ENCODE measurements around the gene FCMR. TPM values are rescaled to one million over a fixed set of nuclear protein-coding genes. Genes with fewer than 3 reads are reported as not detected.

Gene FCMR
- total and polyA plus RNA-seq, 2 donors (not counting 1 experiment from before 2014, with no cell fraction given) = 711 to 931 TPM

DNA sequence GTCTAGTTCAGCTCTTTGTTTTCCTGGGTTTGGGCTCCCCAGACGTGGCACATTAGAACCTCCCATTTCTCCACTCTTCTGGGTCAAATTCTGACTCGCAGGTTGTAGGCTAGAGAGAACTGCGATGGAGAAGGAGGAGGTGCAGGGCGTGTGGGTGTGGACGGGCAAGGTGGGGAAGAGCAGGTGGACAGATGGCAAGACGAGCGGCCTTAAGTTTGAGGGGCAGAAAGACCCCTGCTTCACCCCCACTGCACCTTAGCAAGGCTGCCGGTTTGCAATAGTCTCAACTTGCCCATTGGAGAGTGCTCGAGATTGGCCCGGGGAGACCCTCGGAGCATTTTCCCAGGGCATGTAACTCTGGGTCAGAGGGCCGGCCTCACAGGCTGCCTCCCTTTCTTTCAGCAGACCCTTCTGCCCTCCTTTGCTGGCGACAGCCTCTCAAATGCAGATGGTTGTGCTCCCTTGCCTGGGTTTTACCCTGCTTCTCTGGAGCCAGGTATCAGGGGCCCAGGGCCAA, 22.8 kb downstream of the FCMR start:
- Histone ChIP-seq H2AFZ (ENCODE audit: insufficient read depth, low read depth, low read length, poor library complexity, severe bottlenecking) (no peak overlapping the region), H3K79me2 (ENCODE audit: control insufficient read depth, insufficient read depth, low read length) (no peaks in the 10 kb centered on the region), H3K9me3 (ENCODE audit: control extremely low read depth in 1 of 3, control insufficient read depth in 2 of 3, insufficient read depth in 1 of 3, low read length in 2 of 3) (no peaks in the 10 kb centered on the region), H4K20me1 (ENCODE audit: control insufficient read depth, insufficient read depth, low read length, poor library complexity, severe bottlenecking) (peaks cover 29% of the 10 kb centered on the region), H3K27me3 (replicated peaks in 1 of 4; ENCODE audit: control extremely low read depth in 1 of 4, control insufficient read depth in 3 of 4, insufficient read depth in 4 of 4, low read length in 3 of 4) (no peaks in the 10 kb centered on the region), H3K36me3 (replicated peaks in 1 of 2; ENCODE audit: control extremely low read depth in 1 of 2, control insufficient read depth in 1 of 2, extremely low read depth in 1 of 2, insufficient read depth in 2 of 2, low read length in 1 of 2) (peaks cover 0 to 18% of the 10 kb centered on the region in 2 experiments), H3K27ac (ENCODE audit: low read length in 2 of 2) (no peak overlapping the region), H3K4me1 (ENCODE audit: control insufficient read depth in 2 of 2, insufficient read depth in 2 of 2, low read length in 2 of 2) (peaks cover 0 to 5% of the 10 kb centered on the region in 2 donors), H3K4me3 (ENCODE audit: control extremely low read depth in 1 of 5, extremely low read depth in 1 of 5, insufficient read depth in 1 of 5, low read depth in 2 of 5, low read length in 4 of 5) (no peak overlapping the region), H3K9ac (ENCODE audit: low read length) (no peak overlapping the region), H3K4me2 (replicated peaks; ENCODE audit: low read depth, low read length, poor library complexity, severe bottlenecking) (no peak overlapping the region)
- ATAC-seq (ENCODE audit: low read depth) = no peak
- TF ChIP-seq CTCF (IDR thresholded peaks at IDR 0.05) = no peak
- TF ChIP-seq EZH2 (IDR thresholded peaks at IDR 0.05; ENCODE audit: borderline replicate concordance, insufficient read depth, low read depth, low read length, poor library complexity, severe bottlenecking) = no peak
- CTCF ChIA-PET = interaction anchor here (1.2 to 11.6 kb wide), 7 partner anchors 10 to 173 kb away, joined by 4 to 208 read pairs (median 6); partner anchors contain the start of gene FCMR
- POLR2A ChIA-PET = interaction anchor here (1.0 kb wide), 1 partner anchor 10 kb away, joined by 3 read pairs; no protein-coding TSS in a partner anchor
- DNase-seq = no peak
- Mint-ChIP-seq H3K4me3 (no peak overlapping the region), H3K4me1 (peaks cover 33% of the 10 kb centered on the region), H3K27me3 (no peaks in the 10 kb centered on the region), H3K27ac (peak overlapping the region; percentile 69), H3K9me3 (ENCODE audit: insufficient read depth) (no peaks in the 10 kb centered on the region)
- intact Hi-C loops (cut with micrococcal nuclease) = loop anchor here (5.0 kb wide), 1 partner anchor 33 kb away; no protein-coding TSS in a partner anchor
- WGBS (ENCODE audit: insufficient coverage) = 93% methylated on average over 7 of the region's 13 CpGs

Data from B cell (primary cell).